Stimulated activated CD4-positive, alpha-beta T cell treated with anti-CD3 and anti-CD28 coated beads, Interleukin-1b, Interleukin-23, amount 100 ng/mL, for 48 hours (primary cell): Measurements from ENCODE around the gene TNFSF12.
"Not testable (repeated sequence)": the region's sequence is repeated elsewhere in the genome, so short reads cannot be mapped to it uniquely, and the experiment has no call there.

Experiments
- DNase-seq: peaks from one replicate; pipeline ENCODE4 v3.0.0-alpha.2; 2020

Gene TNFSF12

GRCh38 chr17:7588553-7589203 is 39.8 kb downstream of the TNFSF12 start:
- DNase-seq = no peak

- DNase-seq = peak; percentile 66
These were observed 40.5 kb downstream of the TNFSF12 start for GRCh38 chr17:7589204-7589868.

- no peak for DNase-seq
These were observed 41.2 kb downstream of the TNFSF12 start, which contains the start of gene SOX15 for GRCh38 chr17:7589891-7590691. TSS of gene SOX15 (minus strand) at chr17:7590094. CDS start at chr17:7589676, 418 bp downstream.

- DNase-seq = no peak
These were observed 41.9 kb downstream of the TNFSF12 start for GRCh38 chr17:7590743-7591142.

GRCh38 chr17:7591596-7591995 is 42.7 kb downstream of the TNFSF12 start:
- no peak for DNase-seq

- DNase-seq = no peak
These were observed 43.7 kb downstream of the TNFSF12 start for GRCh38 chr17:7592422-7593021.

GRCh38 chr17:7593296-7593695 is 44.4 kb downstream of the TNFSF12 start:
- no peak for DNase-seq

- not testable (repeated sequence) for DNase-seq
These were observed 48.7 kb downstream of the TNFSF12 start for GRCh38 chr17:7597561-7597960.

GRCh38 chr17:7606280-7606679 is 57.4 kb downstream of the TNFSF12 start:
- DNase-seq = no peak
